GM21576 (cell line): ENCODE data around the gene TMEM9.
"Not testable (repeated sequence)": the region's sequence is repeated elsewhere in the genome, so short reads cannot be mapped to it uniquely, and the experiment has no call there.

ENCODE experiments used
- ATAC-seq: cut with Tn5 transposase; IDR thresholded peaks from one replicate; pipeline ENCODE4 v1.9.1; 2021; ENCODE audit warnings: mild to moderate bottlenecking, moderate library complexity; ENCODE audit not compliant: unreplicated experiment

The TMEM9 gene

DNA sequence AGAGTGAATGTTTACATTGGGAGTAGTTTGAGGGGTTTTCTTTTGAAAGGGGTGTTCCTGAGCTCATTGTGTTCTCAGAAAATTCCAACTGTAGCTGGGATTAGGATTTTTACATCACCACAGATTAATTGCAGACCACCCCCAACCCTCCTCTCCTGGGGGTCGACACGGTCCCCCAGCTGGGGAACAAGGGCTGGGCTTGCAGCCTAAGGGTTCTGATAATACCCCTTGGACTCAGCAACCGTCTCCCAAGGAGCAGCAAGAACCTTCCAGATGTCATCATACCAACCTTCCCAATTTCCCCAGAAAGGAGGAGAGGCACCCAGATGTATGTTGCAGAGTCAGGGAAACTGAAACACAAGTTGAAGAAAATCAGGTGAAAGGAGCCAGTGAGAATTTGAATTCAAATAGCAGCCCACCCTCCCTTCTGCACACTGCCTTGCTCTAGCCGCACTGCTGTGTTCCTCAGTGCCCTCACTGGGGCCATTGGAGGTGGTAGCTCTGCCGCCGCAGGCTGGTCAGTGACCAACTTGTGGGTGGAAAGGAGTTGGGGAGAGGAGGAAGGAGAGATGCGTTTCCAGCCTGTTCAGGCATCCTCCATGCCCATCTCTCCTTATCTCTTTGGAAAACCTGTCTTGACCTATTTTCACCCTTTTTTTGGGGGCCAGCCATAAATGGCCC lies 21.7 kb upstream of the TMEM9 start:
- ATAC-seq: no peak

- ATAC-seq: no peak
Observed at GRCh38 chr1:201173736-201174135, 19.5 kb upstream of the TMEM9 start.

- no peak for ATAC-seq
Observed at GRCh38 chr1:201172999-201173610, 18.8 kb upstream of the TMEM9 start.

DNA sequence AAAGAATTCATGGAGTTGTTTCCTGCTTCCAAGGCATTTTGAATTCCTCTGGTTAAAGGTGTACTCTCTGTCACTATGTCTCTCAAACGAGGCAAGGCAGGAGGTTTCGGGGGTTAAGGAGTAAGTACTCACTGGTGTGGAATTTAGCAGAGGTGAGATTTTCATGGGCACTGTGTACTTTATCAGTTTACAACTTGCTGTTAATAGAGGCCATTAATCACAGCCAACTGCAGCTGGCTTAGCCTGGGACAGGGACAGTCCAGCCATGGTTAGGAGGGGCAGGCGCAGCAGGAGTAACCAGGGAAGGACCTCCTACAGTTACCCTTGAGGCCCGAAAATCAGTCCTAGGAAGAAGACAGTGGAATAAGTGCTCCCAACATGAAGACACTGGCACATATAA lies 18.1 kb upstream of the TMEM9 start:
- ATAC-seq: no peak

- peak; percentile 34 for ATAC-seq
Observed at GRCh38 chr1:201171063-201172036, 17.1 kb upstream of the TMEM9 start.

DNA sequence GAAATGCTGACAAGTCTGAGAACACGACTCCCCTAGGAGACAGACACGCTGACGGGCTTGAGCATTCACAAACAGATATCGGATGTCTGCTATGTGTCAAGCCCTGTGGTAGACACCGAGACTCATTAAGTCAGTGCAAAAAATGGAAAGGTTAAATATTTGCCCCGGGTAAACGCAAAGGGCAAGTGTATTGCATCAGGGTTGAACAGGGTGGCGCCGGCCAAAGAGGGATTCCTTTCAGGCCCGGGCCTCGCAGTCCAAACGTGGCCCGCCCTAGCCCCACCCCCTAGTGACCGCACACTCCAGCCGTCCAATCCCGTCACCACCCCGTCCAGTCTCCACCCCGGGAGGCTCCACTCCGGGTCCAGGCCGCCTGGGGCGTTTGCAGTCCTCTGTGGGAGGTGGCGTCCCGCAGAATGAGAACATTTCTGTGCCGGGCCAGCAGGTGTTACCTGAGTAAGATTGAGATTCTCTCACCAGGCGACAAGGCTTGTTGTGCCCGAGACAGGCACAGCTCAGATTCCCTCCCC lies 16.3 kb upstream of the TMEM9 start:
- peak; percentile 92 for ATAC-seq

DNA sequence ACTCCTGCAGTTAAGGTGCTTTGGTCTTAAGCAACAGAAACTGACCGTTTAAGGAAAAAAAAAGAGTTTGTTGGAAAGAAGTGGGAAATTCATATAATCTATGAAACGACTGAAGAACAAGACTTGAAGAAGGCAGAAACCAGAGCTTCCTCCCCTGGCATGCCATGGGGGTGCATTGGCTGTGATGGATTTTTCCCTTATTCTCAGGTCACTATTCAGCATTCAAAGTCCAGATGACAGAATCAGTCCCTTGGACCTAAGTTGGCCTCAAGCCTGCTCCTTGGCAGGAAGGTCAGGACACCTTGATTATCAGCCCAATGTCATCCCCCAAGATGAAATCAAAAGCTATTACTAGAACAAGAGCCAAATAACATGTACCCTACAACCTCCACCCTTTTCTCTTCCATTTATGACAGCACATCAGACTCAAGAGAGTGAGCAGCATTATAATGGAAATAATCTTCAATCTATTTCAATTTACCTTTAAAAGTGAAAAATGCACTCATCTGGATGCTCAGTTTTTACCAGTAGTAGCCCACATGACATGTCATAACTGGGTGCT lies 15.8 kb upstream of the TMEM9 start:
- no peak for ATAC-seq

DNA sequence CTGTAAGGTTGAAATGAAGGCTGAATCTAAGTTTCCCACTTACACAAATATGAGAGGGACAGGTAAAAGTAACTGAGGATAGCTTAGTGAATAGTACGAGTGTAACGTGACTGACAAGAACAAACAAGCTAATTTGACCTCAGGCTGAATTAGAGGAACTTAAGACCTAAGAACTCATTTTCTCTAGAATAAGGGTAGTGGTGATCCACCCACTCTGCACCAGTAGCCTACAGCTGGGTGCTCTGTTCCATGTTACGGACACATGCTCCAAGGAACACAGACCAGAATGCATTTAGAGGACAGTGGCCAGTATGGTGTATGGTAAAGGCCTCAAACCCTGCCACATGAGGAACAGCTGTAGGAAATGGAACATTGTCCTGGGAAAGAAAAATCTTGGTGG lies 14.9 kb upstream of the TMEM9 start:
- no peak for ATAC-seq

DNA sequence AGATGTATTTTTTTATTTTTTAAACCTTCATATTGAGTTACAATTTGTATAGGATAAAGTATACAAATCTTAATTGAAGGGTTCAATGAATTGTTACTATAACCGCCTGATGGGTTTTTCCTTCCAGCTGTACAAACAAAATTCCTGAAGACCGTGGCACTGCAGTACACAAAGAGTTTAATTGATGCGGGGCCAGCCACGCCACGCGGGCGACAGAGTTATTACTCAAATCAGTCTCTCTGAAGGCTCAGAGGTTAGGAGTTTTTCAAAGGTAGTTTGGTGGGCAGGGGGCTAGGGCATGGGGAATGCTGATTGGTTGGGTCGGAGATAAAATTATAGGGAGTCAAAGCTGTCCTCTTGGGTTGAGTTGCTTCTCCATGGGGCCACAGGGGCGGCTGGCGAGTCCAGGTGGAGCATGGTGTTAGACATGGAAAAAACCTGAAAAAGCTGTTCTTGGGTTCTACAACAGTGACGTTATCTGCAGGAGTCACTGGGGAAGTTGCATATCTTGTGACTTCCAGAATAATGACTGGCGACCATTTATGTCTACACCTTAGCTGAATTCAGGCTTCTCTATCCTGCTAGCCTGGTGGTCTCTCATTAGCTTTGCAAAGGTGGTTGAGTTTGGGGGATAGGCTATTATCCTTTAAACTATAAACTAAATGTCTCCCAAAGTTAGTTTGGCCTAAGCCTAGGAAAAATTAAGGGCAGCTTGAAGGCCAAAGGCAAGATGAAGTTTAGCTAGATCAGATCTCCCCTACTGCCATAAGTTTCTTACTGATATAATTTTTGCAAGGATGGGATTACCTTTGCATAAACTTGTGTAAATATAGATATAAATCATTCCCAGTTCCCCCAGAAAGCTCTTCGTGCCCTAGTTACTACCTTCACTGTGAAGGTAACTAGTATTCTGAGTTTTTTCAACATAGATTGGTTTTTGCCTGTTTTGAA lies 13.0 kb upstream of the TMEM9 start:
- no peak for ATAC-seq

- ATAC-seq: no peak
Observed at GRCh38 chr1:201164645-201165044, 10.4 kb upstream of the TMEM9 start.

DNA sequence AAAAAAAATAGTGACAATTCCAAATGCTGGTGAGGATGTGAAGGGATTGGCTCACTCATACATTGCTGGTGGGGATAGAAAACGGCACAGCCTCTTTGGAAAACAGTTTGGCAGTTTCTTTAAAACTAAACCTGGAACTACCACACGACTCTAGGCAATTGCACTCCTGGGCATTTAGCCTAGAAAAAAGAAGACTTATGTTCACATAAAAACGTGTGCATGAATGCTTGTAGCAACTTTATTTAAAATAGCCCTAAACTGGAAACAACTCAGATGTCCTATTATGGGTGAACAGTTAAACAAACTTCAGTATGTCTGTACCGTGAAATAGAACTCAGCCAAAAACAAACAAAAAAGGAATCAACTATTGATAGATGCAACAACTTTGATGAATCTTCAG lies 9.4 kb upstream of the TMEM9 start:
- no peak for ATAC-seq

DNA sequence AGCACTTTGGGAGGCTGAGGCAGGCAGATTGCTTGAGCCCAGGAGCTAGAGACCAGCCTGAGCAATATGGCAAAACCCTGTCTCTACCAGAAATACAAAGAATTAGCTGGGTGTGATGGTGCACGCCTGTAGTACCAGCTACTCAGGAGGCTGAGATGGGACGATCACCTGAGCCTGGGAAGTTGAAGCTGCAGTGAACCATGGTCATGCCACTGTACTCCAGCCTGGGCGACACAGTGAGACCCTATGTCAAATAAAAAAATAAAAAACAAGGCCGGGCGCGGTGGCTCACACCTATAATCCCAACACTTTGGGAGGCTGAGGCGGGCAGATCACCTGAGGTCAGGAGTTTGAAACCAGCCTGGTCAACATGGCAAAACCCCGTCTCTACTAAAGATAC lies 8.8 kb upstream of the TMEM9 start:
- ATAC-seq: not testable (repeated sequence)

GRCh38 chr1:201157949-201158348 lies 3.7 kb upstream of the TMEM9 start:
- ATAC-seq: no peak

- ATAC-seq: no peak
Observed at GRCh38 chr1:201156819-201157218, 2.5 kb upstream of the TMEM9 start.

DNA sequence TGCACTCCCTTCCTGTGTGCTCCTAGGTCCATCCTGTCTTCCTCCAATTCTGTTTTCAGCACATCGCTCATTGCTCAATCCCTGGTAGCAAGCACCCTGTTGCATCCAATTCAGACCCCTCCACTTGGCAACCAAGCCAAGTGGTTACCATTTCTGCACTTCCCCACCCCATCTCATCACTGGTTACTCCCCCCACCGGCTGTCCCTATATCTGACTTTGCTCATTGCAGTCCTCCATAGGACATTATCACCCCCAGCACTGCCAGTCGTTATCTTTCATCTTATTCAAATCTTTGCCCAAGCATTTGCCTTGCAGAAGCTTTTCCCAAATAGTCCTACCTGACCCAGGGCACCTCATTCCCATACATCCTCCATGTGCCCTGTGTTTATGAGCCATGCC lies 2.1 kb upstream of the TMEM9 start:
- no peak for ATAC-seq

DNA sequence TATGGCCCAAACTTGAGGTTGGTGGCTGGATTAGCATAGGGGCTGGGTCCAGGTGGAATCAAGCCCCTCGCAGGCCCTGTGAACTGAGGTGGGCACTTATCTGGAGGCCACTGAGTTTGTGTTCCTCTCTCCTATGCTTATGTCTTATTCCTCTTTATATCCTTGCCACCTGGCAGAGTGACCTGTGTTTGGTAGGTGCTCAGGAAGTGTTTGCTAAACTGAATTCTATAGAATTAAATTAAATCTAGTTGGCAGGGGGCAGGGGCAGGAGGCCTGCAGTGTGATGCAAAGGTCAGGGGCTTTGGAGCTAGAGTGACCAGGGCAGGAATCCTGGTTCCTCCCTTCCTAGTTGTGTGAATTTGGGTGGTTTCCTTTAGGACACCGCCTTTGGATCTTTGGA lies 1.1 kb upstream of the TMEM9 start:
- no peak for ATAC-seq

- peak; percentile 72 for ATAC-seq
Observed at GRCh38 chr1:201153474-201154388, 543 bp downstream of the TMEM9 start.

DNA sequence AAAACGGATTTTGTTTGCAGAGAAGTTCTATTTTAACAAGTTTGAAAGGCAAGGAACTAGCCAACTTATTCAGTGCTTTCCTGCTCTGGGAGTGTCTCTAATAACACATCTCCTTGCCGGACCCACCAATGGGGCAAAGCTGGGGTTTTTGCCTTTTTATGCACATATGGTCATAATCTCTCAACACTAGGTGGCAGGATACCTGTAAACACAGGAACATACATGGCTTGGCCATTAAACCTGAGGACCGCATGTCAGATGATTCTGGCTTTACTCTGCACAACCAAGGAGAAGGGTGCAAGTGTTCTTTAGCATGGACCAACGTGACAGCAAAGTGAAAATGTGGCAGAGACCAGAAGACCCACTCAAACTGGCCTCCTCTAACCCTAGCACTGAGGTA lies 4.9 kb downstream of the TMEM9 start:
- ATAC-seq: no peak

- no peak for ATAC-seq
Observed at GRCh38 chr1:201147396-201148015, 6.8 kb downstream of the TMEM9 start.
